A549 (cell line): ENCODE data around the gene SMIM20. TPM values are rescaled to one million over a fixed set of nuclear protein-coding genes. Genes with fewer than 3 reads are reported as not detected.

Source experiments
- ATAC-seq, 2 experiments: fragments of 200-7000 bp in 1 of 2; fragments of >200 bp in 1 of 2; cut with Nextera tagmentation in 1 of 2; cut with Tn5 transposase in 1 of 2; 3 replicates each; pipeline versions ENCODE4 v1.8.0 to v1.9.1; 2018 to 2020; ENCODE audit warnings: mild to moderate bottlenecking in 1 of 2, moderate library complexity in 1 of 2
- CTCF ChIA-PET: fragments of 300-600 bp; sonication (Branson Sonifier 250); formaldehyde crosslinking; extraction: SDS; loops from one replicate; lab custom pipeline; 2021; ENCODE audit warnings: antibody characterized with exemption, inconsistent platforms; lab: Yijun Ruan, JAX
- POLR2A ChIA-PET: fragments of 350-600 bp; formaldehyde crosslinking; extraction: SDS; loops from one replicate; lab custom pipeline; 2021; ENCODE audit warnings: antibody characterized with exemption, inconsistent platforms; lab: Yijun Ruan, JAX
- DNase-seq, 2 experiments: peaks; one replicate each; pipeline versions ENCODE4 v3.0.0 to v3.0.0-alpha.2; 2011 to 2016; ENCODE audit warnings: low read depth in 1 of 2, low spot score in 1 of 2
- FAIRE-seq: peaks from 2 replicates; lab custom pipeline; 2011; peaks lifted over from hg19 to GRCh38; lab: Jason Lieb, UNC
- H3K27ac ChIP-seq, 2 experiments: fragments of >200 bp; sonication (Bioruptor Twin); formaldehyde crosslinking; 3 replicates each; pipeline ENCODE4 v1.5.1; 2016 to 2017
- H3K4me1 ChIP-seq: fragments of >200 bp; sonication (Bioruptor Twin); formaldehyde crosslinking; 3 replicates; pipeline ENCODE4 v1.6.1; 2016
- H3K4me2 ChIP-seq: fragments of >200 bp; sonication (Bioruptor Twin); formaldehyde crosslinking; 3 replicates; pipeline ENCODE4 v1.6.1; 2016
- H3K4me3 ChIP-seq: fragments of >200 bp; sonication (Bioruptor Twin); formaldehyde crosslinking; 3 replicates; pipeline ENCODE4 v1.5.1; 2016
- H3K9me3 ChIP-seq: fragments of >200 bp; sonication (Bioruptor Twin); formaldehyde crosslinking; 3 replicates; pipeline ENCODE4 v1.6.1; 2016
- CBX2 ChIP-seq: fragments of 200-600 bp; sonication (generic); IDR thresholded peaks from 2 replicates; pipeline ENCODE4 v1.6.1; 2016; ENCODE audit warnings: low read depth, mild to moderate bottlenecking, borderline replicate concordance
- CEBPB ChIP-seq, 2 experiments: fragments of >200 bp in 1 of 2; sonication (Bioruptor Twin) in 1 of 2; formaldehyde crosslinking in 1 of 2; IDR thresholded peaks; 2 replicates each; pipeline ENCODE4 v1.6.1; 2012 to 2016
- CHD2 ChIP-seq: fragments of 150-350 bp; IDR thresholded peaks from 2 replicates; pipeline ENCODE4 v1.6.1; 2014; ENCODE audit warnings: low read length; ENCODE audit not compliant: partially characterized antibody
- EP300 ChIP-seq, 2 experiments: fragments of >200 bp; sonication (Bioruptor Twin); formaldehyde crosslinking; IDR thresholded peaks; 2 replicates in 1 of 2; 3 replicates in 1 of 2; pipeline ENCODE4 v1.6.1; 2016 to 2017
- ESRRA ChIP-seq: fragments of 150-350 bp; IDR thresholded peaks from 2 replicates; pipeline ENCODE4 v1.6.1; 2014; ENCODE audit warnings: mild to moderate bottlenecking, low read length, borderline replicate concordance
- FOSL2 ChIP-seq, 2 experiments: fragments of 450-650 bp in 1 of 2; fragments of >200 bp in 1 of 2; sonication (Bioruptor Twin) in 1 of 2; formaldehyde crosslinking; IDR thresholded peaks; 2 replicates each; pipeline versions ENCODE4 v1.5.0 to v1.6.1; 2016 to 2020; ENCODE audit warnings: mild to moderate bottlenecking in 1 of 2, moderate library complexity in 1 of 2
- GATA3 ChIP-seq: IDR thresholded peaks from 2 replicates; pipeline ENCODE4 v1.6.1; 2012; ENCODE audit warnings: borderline replicate concordance
- HDAC2 ChIP-seq: fragments of 200-600 bp; sonication (generic); IDR thresholded peaks from 2 replicates; pipeline ENCODE4 v1.6.1; 2016
- HOXA7 ChIP-seq: fragments of 250-450 bp; sonication (Bioruptor Pico); IDR thresholded peaks from 2 replicates; pipeline ENCODE4 v1.5.0; 2020; ENCODE audit warnings: mild to moderate bottlenecking, moderate library complexity
- JUN ChIP-seq, 2 experiments: fragments of >200 bp; sonication (Bioruptor Twin); formaldehyde crosslinking; IDR thresholded peaks; 2 replicates in 1 of 2; 3 replicates in 1 of 2; pipeline ENCODE4 v1.6.1; 2016 to 2017
- KDM1A ChIP-seq: fragments of 200-600 bp; sonication (generic); IDR thresholded peaks from 2 replicates; pipeline ENCODE4 v1.6.1; 2016; ENCODE audit warnings: low read depth, mild to moderate bottlenecking
- KDM5A ChIP-seq: fragments of 200-600 bp; sonication (generic); IDR thresholded peaks from 2 replicates; pipeline ENCODE4 v1.6.1; 2016; ENCODE audit warnings: antibody characterized with exemption, mild to moderate bottlenecking
- MAZ ChIP-seq: fragments of 150-350 bp; IDR thresholded peaks from 2 replicates; pipeline ENCODE4 v1.6.1; 2014; ENCODE audit warnings: antibody characterized with exemption, low read depth, low read length, borderline replicate concordance
- NPAS2 ChIP-seq: fragments of 250-450 bp; sonication (Bioruptor Pico); IDR thresholded peaks from 2 replicates; pipeline ENCODE4 v1.8.0; 2022; ENCODE audit warnings: mild to moderate bottlenecking, moderate library complexity, borderline replicate concordance
- PHF8 ChIP-seq: fragments of 200-600 bp; sonication (generic); IDR thresholded peaks from 2 replicates; pipeline ENCODE4 v1.6.1; 2016; ENCODE audit warnings: low read depth, mild to moderate bottlenecking, antibody characterized with exemption, moderate library complexity, borderline replicate concordance
- POLR2AphosphoS2 ChIP-seq: conservative IDR thresholded peaks from 2 replicates; pipeline ENCODE4 v1.6.1; 2012; ENCODE audit warnings: low read length, improper control_type of control experiment, inconsistent platforms
- RARB ChIP-seq: fragments of 250-450 bp; sonication (Bioruptor Pico); IDR thresholded peaks from 2 replicates; pipeline ENCODE4 v1.8.0; 2021; ENCODE audit warnings: mild to moderate bottlenecking, moderate library complexity
- RCOR1 ChIP-seq: fragments of 150-350 bp; IDR thresholded peaks from 2 replicates; pipeline ENCODE4 v1.6.1; 2014; ENCODE audit warnings: antibody characterized with exemption, low read length, low read depth
- RNF2 ChIP-seq: fragments of 200-600 bp; sonication (generic); IDR thresholded peaks from 2 replicates; pipeline ENCODE4 v1.6.1; 2016; ENCODE audit warnings: low read depth, mild to moderate bottlenecking, antibody characterized with exemption, moderate library complexity, borderline replicate concordance
- TFCP2L1 ChIP-seq: fragments of 250-450 bp; sonication (Bioruptor Pico); IDR thresholded peaks from 2 replicates; pipeline ENCODE4 v1.5.0; 2021; ENCODE audit warnings: mild to moderate bottlenecking
- ZC3H11A ChIP-seq: fragments of 450-650 bp; IDR thresholded peaks from 2 replicates; pipeline ENCODE4 v1.6.1; 2014; ENCODE audit warnings: antibody characterized with exemption, mild to moderate bottlenecking
- ZFP36 ChIP-seq: fragments of 450-650 bp; IDR thresholded peaks from 2 replicates; pipeline ENCODE4 v1.6.1; 2014; ENCODE audit warnings: borderline replicate concordance; ENCODE audit not compliant: partially characterized antibody
- ZSCAN20 ChIP-seq: fragments of 250-450 bp; sonication (Bioruptor Pico); IDR thresholded peaks from 2 replicates; pipeline ENCODE4 v1.8.0; 2022; ENCODE audit warnings: mild to moderate bottlenecking, moderate library complexity
- WGBS: methylation state at CpG from one replicate; pipeline ENCODE4 v1.1.6; 2017; ENCODE audit errors: missing lambda C conversion rate; 5-methylcytosine and 5-hydroxymethylcytosine counted together
- polyA plus RNA-seq, 4 experiments: library from polyadenylated mRNA; depleted of rRNA in 3 of 4; stranded (reverse); fragments of >200 nt; fragmentation: RNase III in 1 of 4; extraction: RNeasy Plus Mini Kit Qiagen cat#74134 plus additional on column Dnase treatment in 1 of 4; gene quantifications; 2 replicates in 3 of 4; 3 replicates in 1 of 4; pipeline ENCODE4 v1.2.3, GENCODE V29; 2011 to 2017
- TF ChIP-seq, protein P1 (sequence below): fragments of 250-450 bp; sonication (Bioruptor Pico); IDR thresholded peaks from 2 replicates; pipeline ENCODE4 v1.5.0; 2020; ENCODE audit warnings: low read depth, mild to moderate bottlenecking, moderate library complexity
- TF ChIP-seq, protein P2 (sequence below): fragments of 450-650 bp; IDR thresholded peaks from 2 replicates; pipeline ENCODE4 v1.6.1; 2014; ENCODE audit warnings: antibody characterized with exemption
- TF ChIP-seq, protein P3 (sequence below): fragments of 150-350 bp; IDR thresholded peaks from 2 replicates; pipeline ENCODE4 v1.6.1; 2014; ENCODE audit warnings: low read depth, mild to moderate bottlenecking, low read length
- TF ChIP-seq, protein P4 (sequence below): fragments of >200 bp; sonication (Bioruptor Twin); formaldehyde crosslinking; IDR thresholded peaks from 3 replicates; pipeline ENCODE4 v1.5.1; 2016
- TF ChIP-seq, protein P5 (sequence below): IDR thresholded peaks from 2 replicates; pipeline ENCODE4 v1.6.1; 2012
- TF ChIP-seq, protein P6 (sequence below): IDR thresholded peaks from 2 replicates; pipeline ENCODE4 v1.6.1; 2012

Gene SMIM20
- polyA plus RNA-seq, 2 of the 4 experiments (the other 2 are of a cell fraction) = 32.9 to 50.5 TPM

DNA sequence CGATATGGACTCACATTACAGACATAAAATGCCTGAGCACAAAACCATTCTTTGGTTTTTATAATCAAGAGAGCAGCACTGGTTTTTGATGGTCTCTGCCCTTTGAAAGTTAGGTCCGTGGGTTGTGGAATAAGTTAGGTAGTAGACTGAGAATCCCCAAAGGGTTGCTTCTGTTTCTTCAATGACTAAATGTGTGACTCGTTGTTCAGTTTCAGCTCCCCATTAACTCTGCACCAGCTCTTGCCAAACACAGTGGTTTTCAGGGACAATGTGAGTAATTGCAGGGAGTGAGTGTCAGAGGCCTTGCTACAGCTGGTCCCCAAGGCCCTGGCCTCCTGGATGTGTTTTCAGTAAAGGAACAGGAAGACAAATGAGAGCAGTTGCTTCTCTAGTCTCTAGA is 24.8 kb downstream of the SMIM20 start (continued):
- no peak for TF ChIP-seq HOXA7
- TF ChIP-seq, protein P1, sequence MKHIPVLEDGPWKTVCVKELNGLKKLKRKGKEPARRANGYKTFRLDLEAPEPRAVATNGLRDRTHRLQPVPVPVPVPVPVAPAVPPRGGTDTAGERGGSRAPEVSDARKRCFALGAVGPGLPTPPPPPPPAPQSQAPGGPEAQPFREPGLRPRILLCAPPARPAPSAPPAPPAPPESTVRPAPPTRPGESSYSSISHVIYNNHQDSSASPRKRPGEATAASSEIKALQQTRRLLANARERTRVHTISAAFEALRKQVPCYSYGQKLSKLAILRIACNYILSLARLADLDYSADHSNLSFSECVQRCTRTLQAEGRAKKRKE = no peak

DNA sequence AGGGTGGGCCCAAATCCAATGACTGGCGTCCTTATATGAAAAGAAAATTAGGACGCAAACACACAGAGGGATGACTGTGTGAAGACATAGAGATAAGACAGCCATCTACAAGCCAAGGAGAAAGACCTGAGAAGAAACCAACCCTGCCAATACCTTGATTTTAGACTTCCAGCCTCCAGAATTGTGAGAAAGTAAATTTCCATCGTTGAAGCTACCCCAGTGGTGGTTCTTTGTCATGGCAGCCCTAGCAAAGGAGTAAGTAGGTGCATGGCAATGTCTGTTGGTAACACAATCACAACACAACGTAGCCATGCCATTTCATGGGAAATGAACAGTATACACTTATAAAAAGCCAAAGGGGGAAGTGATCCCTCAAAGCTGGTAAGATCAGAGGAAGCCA is 25.3 kb downstream of the SMIM20 start:
- no peak for FAIRE-seq
- ChIA-PET POLR2A (no interaction called here), CTCF (interaction anchor here (1.3 kb wide), 1 partner anchor 9 kb away, joined by 3 read pairs; no protein-coding TSS in a partner anchor)
- no peaks in the 10 kb centered on the region for H3K4me1 ChIP-seq
- no peak overlapping the region for H3K4me2 ChIP-seq
- no peaks in the 10 kb centered on the region for H3K9me3 ChIP-seq
- ATAC-seq = no peak
- DNase-seq = no peak
- WGBS = 53% methylated on average over 4 of the region's 4 CpGs
- TF ChIP-seq RNF2 (no peak), TFCP2L1 (no peak), ZSCAN20 (CRISPR knock-in tag) (no peak), POLR2AphosphoS2 (no peak), KDM1A (no peak), CEBPB (IDR thresholded peaks at IDR 0.05) (no peak), FOSL2 (IDR thresholded peaks at IDR 0.05) (no peak), FOSL2 (CRISPR knock-in tag; IDR thresholded peaks at IDR 0.05) (no peak), GATA3 (no peak), RCOR1 (no peak), HDAC2 (no peak), RARB (CRISPR knock-in tag) (no peak), ZFP36 (no peak), MAZ (no peak), EP300 (IDR thresholded peaks at IDR 0.05) (no peak), CBX2 (no peak)
- TF ChIP-seq, protein P2, sequence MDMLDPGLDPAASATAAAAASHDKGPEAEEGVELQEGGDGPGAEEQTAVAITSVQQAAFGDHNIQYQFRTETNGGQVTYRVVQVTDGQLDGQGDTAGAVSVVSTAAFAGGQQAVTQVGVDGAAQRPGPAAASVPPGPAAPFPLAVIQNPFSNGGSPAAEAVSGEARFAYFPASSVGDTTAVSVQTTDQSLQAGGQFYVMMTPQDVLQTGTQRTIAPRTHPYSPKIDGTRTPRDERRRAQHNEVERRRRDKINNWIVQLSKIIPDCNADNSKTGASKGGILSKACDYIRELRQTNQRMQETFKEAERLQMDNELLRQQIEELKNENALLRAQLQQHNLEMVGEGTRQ = no peak
- TF ChIP-seq, protein P3, sequence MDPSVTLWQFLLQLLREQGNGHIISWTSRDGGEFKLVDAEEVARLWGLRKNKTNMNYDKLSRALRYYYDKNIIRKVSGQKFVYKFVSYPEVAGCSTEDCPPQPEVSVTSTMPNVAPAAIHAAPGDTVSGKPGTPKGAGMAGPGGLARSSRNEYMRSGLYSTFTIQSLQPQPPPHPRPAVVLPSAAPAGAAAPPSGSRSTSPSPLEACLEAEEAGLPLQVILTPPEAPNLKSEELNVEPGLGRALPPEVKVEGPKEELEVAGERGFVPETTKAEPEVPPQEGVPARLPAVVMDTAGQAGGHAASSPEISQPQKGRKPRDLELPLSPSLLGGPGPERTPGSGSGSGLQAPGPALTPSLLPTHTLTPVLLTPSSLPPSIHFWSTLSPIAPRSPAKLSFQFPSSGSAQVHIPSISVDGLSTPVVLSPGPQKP = no peak
- TF ChIP-seq, protein P4, sequence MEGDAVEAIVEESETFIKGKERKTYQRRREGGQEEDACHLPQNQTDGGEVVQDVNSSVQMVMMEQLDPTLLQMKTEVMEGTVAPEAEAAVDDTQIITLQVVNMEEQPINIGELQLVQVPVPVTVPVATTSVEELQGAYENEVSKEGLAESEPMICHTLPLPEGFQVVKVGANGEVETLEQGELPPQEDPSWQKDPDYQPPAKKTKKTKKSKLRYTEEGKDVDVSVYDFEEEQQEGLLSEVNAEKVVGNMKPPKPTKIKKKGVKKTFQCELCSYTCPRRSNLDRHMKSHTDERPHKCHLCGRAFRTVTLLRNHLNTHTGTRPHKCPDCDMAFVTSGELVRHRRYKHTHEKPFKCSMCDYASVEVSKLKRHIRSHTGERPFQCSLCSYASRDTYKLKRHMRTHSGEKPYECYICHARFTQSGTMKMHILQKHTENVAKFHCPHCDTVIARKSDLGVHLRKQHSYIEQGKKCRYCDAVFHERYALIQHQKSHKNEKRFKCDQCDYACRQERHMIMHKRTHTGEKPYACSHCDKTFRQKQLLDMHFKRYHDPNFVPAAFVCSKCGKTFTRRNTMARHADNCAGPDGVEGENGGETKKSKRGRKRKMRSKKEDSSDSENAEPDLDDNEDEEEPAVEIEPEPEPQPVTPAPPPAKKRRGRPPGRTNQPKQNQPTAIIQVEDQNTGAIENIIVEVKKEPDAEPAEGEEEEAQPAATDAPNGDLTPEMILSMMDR = no peak
- TF ChIP-seq, all 56 proteins: peak for 0
- Histone ChIP-seq H3K27ac (no peak overlapping the region), H3K4me3 (no peak overlapping the region)

DNA sequence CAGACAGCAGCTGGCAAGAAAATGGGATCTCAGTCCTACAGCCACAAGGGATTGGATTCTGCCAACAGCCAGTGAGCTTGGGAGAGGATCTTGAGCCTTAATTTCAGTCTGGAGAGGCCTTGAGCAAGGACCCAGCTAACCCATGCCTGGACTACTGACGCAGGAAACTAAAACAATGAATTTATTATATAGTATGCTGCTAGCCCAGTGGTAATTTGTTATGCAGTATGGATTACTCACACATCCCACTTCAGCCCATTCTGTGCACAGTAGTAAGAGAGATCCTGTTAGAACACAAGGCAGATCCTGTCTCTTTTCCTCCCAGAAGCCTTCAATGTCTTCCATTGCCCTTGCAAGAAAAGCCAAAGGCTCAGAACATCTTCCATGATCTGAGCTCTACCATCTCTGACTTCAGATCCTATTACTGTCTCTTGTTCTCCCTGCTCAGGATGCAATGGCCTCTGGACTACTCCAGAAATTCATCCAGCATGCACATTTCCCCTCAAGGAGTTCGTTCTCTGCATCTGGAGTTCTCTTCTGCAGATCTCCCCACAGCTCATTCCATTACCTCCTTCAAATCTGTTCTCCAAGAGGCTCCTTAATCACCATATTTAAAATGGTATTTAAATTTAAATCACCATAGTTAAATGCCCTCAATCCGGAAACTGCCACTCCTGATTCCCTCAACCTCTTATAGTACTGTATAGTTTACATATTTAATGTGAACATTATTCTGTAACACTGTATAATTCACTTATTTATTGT is 27.6 kb downstream of the SMIM20 start:
- no peak for ATAC-seq
- WGBS = 46% methylated on average over 3 of the region's 3 CpGs
- no peaks in the 10 kb centered on the region for H3K9me3 ChIP-seq
- CTCF ChIA-PET = no interaction called here
- no peak for FAIRE-seq
- no peak for DNase-seq
- H3K4me1 ChIP-seq = no peaks in the 10 kb centered on the region
- POLR2A ChIA-PET = no interaction called here
- H3K4me3 ChIP-seq = no peak overlapping the region
- no peak overlapping the region for H3K27ac ChIP-seq
- no peak overlapping the region for H3K4me2 ChIP-seq
- TF ChIP-seq RARB (CRISPR knock-in tag) = no peak
- no peak for TF ChIP-seq ZFP36
- no peak for TF ChIP-seq CHD2
- TF ChIP-seq EP300 (IDR thresholded peaks at IDR 0.05) = no peak
- no peak for TF ChIP-seq NPAS2
- TF ChIP-seq ZC3H11A = no peak
- no peak for TF ChIP-seq ESRRA
- no peak for TF ChIP-seq KDM1A
- TF ChIP-seq, protein P3 = no peak
- TF ChIP-seq TFCP2L1 = no peak
- TF ChIP-seq PHF8 = no peak
- TF ChIP-seq, protein P5, sequence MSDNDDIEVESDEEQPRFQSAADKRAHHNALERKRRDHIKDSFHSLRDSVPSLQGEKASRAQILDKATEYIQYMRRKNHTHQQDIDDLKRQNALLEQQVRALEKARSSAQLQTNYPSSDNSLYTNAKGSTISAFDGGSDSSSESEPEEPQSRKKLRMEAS = no peak
- no peak for TF ChIP-seq JUN (IDR thresholded peaks at IDR 0.05)
- TF ChIP-seq KDM5A = no peak
- TF ChIP-seq, protein P6, sequence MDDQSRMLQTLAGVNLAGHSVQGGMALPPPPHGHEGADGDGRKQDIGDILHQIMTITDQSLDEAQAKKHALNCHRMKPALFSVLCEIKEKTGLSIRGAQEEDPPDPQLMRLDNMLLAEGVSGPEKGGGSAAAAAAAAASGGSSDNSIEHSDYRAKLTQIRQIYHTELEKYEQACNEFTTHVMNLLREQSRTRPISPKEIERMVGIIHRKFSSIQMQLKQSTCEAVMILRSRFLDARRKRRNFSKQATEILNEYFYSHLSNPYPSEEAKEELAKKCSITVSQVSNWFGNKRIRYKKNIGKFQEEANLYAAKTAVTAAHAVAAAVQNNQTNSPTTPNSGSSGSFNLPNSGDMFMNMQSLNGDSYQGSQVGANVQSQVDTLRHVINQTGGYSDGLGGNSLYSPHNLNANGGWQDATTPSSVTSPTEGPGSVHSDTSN = no peak
